ENCODE measurements around the gene TTC27. TPM values are rescaled to one million over a fixed set of nuclear protein-coding genes. Genes with fewer than 3 reads are reported as not detected.
A peak's percentile ranks its signal among the peaks of the same experiment; 100 is the strongest.

The TTC27 gene
- 10.7 TPM for total RNA-seq (2013)
- polyA plus RNA-seq, result 1 to 10 TPM; 4.0 to 4.8 (median 4.4) TPM
- polyA minus RNA-seq, result 2.5 and 3.7 TPM in 2 replicates
- total RNA-seq, result 2.6 to 11.7 (median 8.7) reads per million in 11 experiments

DNA sequence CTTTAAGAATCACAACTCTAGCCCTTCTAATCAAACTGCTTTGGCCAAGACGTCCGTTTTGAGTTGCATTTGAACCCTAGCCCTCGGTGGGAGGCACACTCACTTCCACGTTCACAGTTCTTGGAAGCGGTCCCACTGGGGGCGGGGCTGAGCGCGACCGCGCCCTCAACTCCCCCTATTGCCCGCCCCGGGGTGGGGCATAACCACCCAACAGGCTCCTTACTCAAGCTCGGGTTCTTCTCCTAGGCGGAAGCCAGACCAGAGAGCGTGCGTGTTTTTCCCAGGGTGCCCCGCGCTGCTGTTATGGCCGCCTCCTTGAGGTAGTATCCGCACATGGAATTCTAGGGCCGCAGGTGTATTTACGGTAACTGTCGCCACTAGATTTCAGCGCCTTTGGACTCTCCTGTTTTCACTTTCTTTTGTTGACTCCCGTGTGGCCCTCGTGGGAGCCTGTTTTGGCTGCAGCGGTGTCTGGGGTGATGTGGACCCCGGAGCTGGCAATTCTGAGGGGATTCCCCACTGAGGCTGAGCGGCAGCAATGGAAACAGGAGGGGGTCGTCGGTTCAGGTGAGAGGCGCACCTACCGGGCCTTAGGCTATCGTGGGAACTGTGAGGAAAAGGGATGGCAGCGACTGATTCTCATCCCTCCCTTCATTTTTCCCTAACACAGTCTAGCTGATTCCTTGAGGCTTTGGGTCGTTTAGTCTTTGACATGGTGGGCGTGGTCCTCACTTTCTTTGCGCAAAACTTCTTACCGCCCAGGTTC, at the start of gene TTC27:
TTC27 (plus strand) TSS at position 237 of the 766 bp plus-strand sequence; CDS start at position 480, 243 bp downstream.
- Mint-ChIP-seq H3K36me3 (peaks cover 16 to 26% of the 10 kb centered on the region in 2 donors), H3K27me3 (ENCODE audit: low read depth in 3 of 3) (peaks cover 5 to 8% (median 6%) of the 10 kb centered on the region in 3 donors), H3K27ac (peak within 1 kb of the TSS; percentile 79 to 93 (median 86)), H3K9me3 (peaks cover 0 to 4% (median 0%) of the 10 kb centered on the region in 7 donors), H3K4me1 (peaks cover 18% of the 10 kb centered on the region), H3K4me3 (peak within 1 kb of the TSS; percentile 91 to 98)
- peak within 1 kb of the TSS; percentile 87 for H3K4me2 ChIP-seq (replicated peaks; ENCODE audit: extremely low read depth, low read length, poor library complexity, severe bottlenecking)
- WGBS (ENCODE audit: insufficient coverage), result 0% methylated on average over 31 of the region's 39 CpGs
- H3K79me2 ChIP-seq (ENCODE audit: insufficient read depth, low read length), result peaks cover 14% of the 10 kb centered on the region
- no peaks in the 10 kb centered on the region for H3K27me3 ChIP-seq (ENCODE audit: control insufficient read depth in 2 of 2, insufficient read depth in 2 of 2, low read length in 2 of 2)
- TF ChIP-seq, protein P1, sequence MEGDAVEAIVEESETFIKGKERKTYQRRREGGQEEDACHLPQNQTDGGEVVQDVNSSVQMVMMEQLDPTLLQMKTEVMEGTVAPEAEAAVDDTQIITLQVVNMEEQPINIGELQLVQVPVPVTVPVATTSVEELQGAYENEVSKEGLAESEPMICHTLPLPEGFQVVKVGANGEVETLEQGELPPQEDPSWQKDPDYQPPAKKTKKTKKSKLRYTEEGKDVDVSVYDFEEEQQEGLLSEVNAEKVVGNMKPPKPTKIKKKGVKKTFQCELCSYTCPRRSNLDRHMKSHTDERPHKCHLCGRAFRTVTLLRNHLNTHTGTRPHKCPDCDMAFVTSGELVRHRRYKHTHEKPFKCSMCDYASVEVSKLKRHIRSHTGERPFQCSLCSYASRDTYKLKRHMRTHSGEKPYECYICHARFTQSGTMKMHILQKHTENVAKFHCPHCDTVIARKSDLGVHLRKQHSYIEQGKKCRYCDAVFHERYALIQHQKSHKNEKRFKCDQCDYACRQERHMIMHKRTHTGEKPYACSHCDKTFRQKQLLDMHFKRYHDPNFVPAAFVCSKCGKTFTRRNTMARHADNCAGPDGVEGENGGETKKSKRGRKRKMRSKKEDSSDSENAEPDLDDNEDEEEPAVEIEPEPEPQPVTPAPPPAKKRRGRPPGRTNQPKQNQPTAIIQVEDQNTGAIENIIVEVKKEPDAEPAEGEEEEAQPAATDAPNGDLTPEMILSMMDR (IDR thresholded peaks at IDR 0.05), result no peak
- H2AFZ ChIP-seq (ENCODE audit: insufficient read depth, low read depth, low read length, poor library complexity, severe bottlenecking), result peak within 1 kb of the TSS; percentile 94
- peaks cover 6 to 22% of the 10 kb centered on the region in 2 donors for H3K36me3 ChIP-seq (replicated peaks in 1 of 2; ENCODE audit: control insufficient read depth in 1 of 2, insufficient read depth in 2 of 2, low read length in 2 of 2)
- peak within 1 kb of the TSS in 1 of 2 donors; percentile 76 for H3K27ac ChIP-seq (ENCODE audit: low read depth in 1 of 2, low read length in 2 of 2)
- H4K20me1 ChIP-seq (ENCODE audit: insufficient read depth, low read length), result no peaks in the 10 kb centered on the region
- H3K9ac ChIP-seq (ENCODE audit: insufficient read depth, low read length, poor library complexity, severe bottlenecking), result peak within 1 kb of the TSS; percentile 67
- peak; percentile 90 to 93 (median 92) for DNase-seq
- peak within 1 kb of the TSS; percentile 71 to 93 (median 79) for H3K4me3 ChIP-seq (replicated peaks in 1 of 3; ENCODE audit: low read depth in 2 of 3, low read length in 3 of 3)
- intact Hi-C loops (cut with micrococcal nuclease), result loop anchor here in 1 of 2 donors (5.0 kb wide), 1 partner anchor 969 kb away; the partner anchor contains the start of gene FAM98A
- H3K4me1 ChIP-seq (ENCODE audit: control insufficient read depth in 1 of 2, insufficient read depth in 2 of 2, low read length in 2 of 2), result peaks cover 10 to 19% of the 10 kb centered on the region in 2 donors
- no peaks in the 10 kb centered on the region for H3K9me3 ChIP-seq (replicated peaks in 1 of 2; ENCODE audit: control insufficient read depth in 1 of 2, insufficient read depth in 1 of 2, low read length in 2 of 2)

DNA sequence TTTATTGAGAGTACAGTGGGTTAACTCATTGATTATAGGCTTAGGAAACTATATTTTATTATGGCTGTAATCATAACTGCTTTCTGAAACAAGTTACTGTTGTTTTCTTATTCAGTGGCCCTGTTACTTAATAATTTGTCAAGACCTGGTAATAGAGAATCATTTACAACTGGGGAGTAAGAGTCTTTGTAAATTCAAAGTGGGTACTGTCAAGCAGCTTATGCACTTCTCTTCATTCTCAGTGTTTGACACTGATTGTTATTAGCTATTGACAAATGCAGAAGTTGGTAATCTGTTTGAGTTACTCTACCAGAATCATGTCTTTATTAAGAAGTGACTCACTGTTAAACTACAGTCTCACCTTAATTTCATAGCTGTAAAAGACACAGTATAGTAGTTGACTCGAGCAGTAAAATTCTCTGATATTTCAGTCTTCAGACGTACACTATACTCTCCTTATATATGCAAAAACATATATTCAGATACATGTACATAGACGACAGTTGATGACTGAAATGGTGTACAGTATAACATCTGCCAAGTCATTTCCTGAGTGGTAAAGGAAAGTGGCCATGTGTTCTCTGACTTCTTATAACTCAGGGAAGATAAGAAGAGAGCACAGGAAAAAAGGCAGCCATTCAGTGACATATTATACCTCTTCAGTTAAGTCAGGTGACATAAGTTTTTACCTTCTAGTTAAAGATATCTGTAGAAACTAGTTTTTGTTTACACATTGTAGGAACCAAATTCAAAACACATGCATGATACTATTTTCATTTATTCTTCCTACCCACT, 36.0 kb upstream of the TTC27 start:
- H3K9me3 ChIP-seq (replicated peaks in 1 of 2; ENCODE audit: control insufficient read depth in 1 of 2, insufficient read depth in 1 of 2, low read length in 2 of 2), result no peaks in the 10 kb centered on the region
- H3K4me3 Mint-ChIP-seq, result no peak overlapping the region
- no peak overlapping the region for H3K4me3 ChIP-seq (replicated peaks in 1 of 3; ENCODE audit: low read depth in 2 of 3, low read length in 3 of 3)
- intact Hi-C loops (cut with micrococcal nuclease), result no loop called here
- H3K27ac Mint-ChIP-seq, result peak overlapping the region; percentile 48 to 86 (median 81)
- peak; percentile 10 to 39 (median 23) for DNase-seq
- WGBS (ENCODE audit: insufficient coverage), result no CpG with 5 or more reads among the region's 3 CpGs
- H3K9me3 Mint-ChIP-seq, result no peaks in the 10 kb centered on the region
- peaks cover 5 to 29% of the 10 kb centered on the region in 2 donors for H3K36me3 ChIP-seq (replicated peaks in 1 of 2; ENCODE audit: control insufficient read depth in 1 of 2, insufficient read depth in 2 of 2, low read length in 2 of 2)
- H2AFZ ChIP-seq (ENCODE audit: insufficient read depth, low read depth, low read length, poor library complexity, severe bottlenecking), result peak overlapping the region; percentile 29
- H3K4me1 ChIP-seq (ENCODE audit: control insufficient read depth in 1 of 2, insufficient read depth in 2 of 2, low read length in 2 of 2), result peaks cover 8 to 17% of the 10 kb centered on the region in 2 donors
- no peak overlapping the region for H3K9ac ChIP-seq (ENCODE audit: insufficient read depth, low read length, poor library complexity, severe bottlenecking)
- TF ChIP-seq, protein P1 (IDR thresholded peaks at IDR 0.05), result no peak
- H3K4me2 ChIP-seq (replicated peaks; ENCODE audit: extremely low read depth, low read length, poor library complexity, severe bottlenecking), result peak overlapping the region; percentile 51
- no peaks in the 10 kb centered on the region for H3K79me2 ChIP-seq (ENCODE audit: insufficient read depth, low read length)
- H3K27me3 ChIP-seq (ENCODE audit: control insufficient read depth in 2 of 2, insufficient read depth in 2 of 2, low read length in 2 of 2), result no peaks in the 10 kb centered on the region
- peaks cover 21% of the 10 kb centered on the region for H3K4me1 Mint-ChIP-seq
- H4K20me1 ChIP-seq (ENCODE audit: insufficient read depth, low read length), result no peaks in the 10 kb centered on the region
- H3K36me3 Mint-ChIP-seq, result peaks cover 15 to 18% of the 10 kb centered on the region in 2 donors
- peak overlapping the region in 1 of 2 donors; percentile 67 for H3K27ac ChIP-seq (ENCODE audit: low read depth in 1 of 2, low read length in 2 of 2)
- no peaks in the 10 kb centered on the region for H3K27me3 Mint-ChIP-seq (ENCODE audit: low read depth in 3 of 3)
